HAP-1 (cell line): ENCODE measurements around the gene PTPN9.
"Not testable (repeated sequence)": the region's sequence is repeated elsewhere in the genome, so short reads cannot be mapped to it uniquely, and the experiment has no call there.

ENCODE experiments used
- DNase-seq, 2 experiments: peaks; one replicate each; pipeline ENCODE4 v3.0.0-alpha.2; 2016 to 2020; ENCODE audit warnings: low spot score in 2 of 2
- H3K27me3 ChIP-seq: fragments of 250-450 bp; sonication (Bioruptor Pico); 2 replicates; pipeline ENCODE4 v1.5.1; 2020; ENCODE audit warnings: low read depth, mild to moderate bottlenecking, moderate library complexity
- H3K36me3 ChIP-seq: fragments of 250-450 bp; sonication (Bioruptor Pico); replicated peaks from 2 replicates; pipeline ENCODE4 v1.5.1; 2020; ENCODE audit warnings: mild to moderate bottlenecking
- H3K4me1 ChIP-seq: fragments of 250-450 bp; sonication (Bioruptor Pico); 2 replicates; pipeline ENCODE4 v1.5.1; 2020; ENCODE audit warnings: mild to moderate bottlenecking
- H3K4me3 ChIP-seq: fragments of 250-450 bp; sonication (Bioruptor Pico); 2 replicates; pipeline ENCODE4 v1.5.1; 2020; ENCODE audit warnings: mild to moderate bottlenecking, moderate library complexity
- H3K9me3 ChIP-seq: fragments of 250-450 bp; sonication (Bioruptor Pico); 2 replicates; pipeline ENCODE4 v1.5.1; 2020; ENCODE audit warnings: mild to moderate bottlenecking, moderate library complexity
- in situ Hi-C: fragments of 300-500 bp; cut with MboI; formaldehyde crosslinking; loops from 3 replicates; pipeline ENCODE4 v1.14.3; 2020; ENCODE audit warnings: low sequenced_read_pairs, inconsistent platforms, mixed read lengths

PTPN9 gene

DNA sequence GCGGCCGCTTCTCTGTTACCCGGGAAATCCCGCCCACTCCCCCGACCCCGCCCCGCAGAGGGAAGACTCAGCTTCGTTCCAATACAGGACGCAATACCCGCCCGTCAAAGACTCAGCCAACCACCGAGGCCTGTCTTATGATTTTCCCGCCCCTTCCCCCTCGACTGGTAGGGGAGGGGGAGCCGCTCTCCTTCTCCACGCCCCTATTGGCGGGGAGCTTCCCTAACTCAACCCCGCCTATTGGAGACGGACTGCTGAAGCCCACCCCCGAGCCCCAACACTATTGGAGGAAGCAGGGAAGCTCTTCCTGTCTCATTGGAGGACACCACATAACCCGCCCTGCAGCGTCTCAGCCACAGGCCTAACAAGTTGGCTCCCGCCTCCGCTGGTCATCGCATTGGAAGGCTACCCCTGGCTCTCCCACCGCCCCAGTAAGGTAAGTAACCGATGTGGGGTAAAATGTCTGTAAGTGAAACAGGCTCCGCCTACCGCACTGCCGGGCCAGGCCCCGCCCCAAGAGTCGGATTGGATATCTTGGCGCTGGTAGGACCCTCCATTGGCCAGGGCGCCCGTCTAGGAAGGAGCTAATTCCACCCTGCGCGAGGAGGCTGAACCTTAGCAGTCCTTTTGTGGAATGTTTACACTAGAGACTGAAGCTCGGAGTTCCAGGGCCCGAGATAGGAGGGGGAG lies 127.3 kb downstream of the PTPN9 start, which contains the start of gene SIN3A:
Gene SIN3A, minus strand, starts transcription at position 17 of the 690 bp plus-strand sequence. CDS start 21,315 bp downstream, outside the sequence.
- Histone ChIP-seq H3K36me3 (peaks cover 17% of the 10 kb centered on the region), H3K4me3 (peak within 1 kb of the TSS; percentile 99), H3K27me3 (no peaks in the 10 kb centered on the region; the same call in 1 of the 2 replicates), H3K4me1 (peaks cover 30% of the 10 kb centered on the region), H3K9me3 (no peaks in the 10 kb centered on the region; the same call in 1 of the 2 replicates)
- in situ Hi-C loops: no loop called here
- peak; percentile 100 for DNase-seq

DNA sequence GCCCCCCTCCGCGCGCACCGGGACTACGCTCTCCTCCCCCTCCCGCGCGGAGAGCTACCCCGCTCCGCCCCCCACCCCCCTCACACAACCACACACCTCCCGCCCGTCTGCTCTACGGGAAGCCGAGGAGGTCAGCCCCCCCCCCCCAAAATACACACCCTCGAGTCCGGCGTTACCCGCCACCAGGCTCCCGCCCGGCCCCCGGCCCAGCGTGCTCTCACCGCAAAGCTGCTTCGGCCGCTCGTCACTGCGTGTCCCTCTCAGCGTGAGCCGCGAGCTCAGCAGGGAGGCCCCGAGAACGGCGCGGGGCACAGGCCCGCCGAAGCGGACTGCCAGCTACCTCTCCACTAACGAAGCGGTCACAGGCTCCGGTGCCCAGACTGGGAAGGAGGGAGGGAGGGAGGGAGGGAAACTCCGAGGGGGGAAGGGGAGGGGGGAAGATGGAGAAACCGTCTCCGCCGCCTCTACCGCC lies 127.9 kb downstream of the PTPN9 start:
- Histone ChIP-seq H3K9me3 (no peaks in the 10 kb centered on the region; the same call in 1 of the 2 replicates), H3K27me3 (no peaks in the 10 kb centered on the region; the same call in 1 of the 2 replicates), H3K4me1 (peaks cover 25% of the 10 kb centered on the region), H3K4me3 (peak overlapping the region; percentile 79), H3K36me3 (peaks cover 18% of the 10 kb centered on the region)
- in situ Hi-C loops: no loop called here
- DNase-seq: no peak

DNA sequence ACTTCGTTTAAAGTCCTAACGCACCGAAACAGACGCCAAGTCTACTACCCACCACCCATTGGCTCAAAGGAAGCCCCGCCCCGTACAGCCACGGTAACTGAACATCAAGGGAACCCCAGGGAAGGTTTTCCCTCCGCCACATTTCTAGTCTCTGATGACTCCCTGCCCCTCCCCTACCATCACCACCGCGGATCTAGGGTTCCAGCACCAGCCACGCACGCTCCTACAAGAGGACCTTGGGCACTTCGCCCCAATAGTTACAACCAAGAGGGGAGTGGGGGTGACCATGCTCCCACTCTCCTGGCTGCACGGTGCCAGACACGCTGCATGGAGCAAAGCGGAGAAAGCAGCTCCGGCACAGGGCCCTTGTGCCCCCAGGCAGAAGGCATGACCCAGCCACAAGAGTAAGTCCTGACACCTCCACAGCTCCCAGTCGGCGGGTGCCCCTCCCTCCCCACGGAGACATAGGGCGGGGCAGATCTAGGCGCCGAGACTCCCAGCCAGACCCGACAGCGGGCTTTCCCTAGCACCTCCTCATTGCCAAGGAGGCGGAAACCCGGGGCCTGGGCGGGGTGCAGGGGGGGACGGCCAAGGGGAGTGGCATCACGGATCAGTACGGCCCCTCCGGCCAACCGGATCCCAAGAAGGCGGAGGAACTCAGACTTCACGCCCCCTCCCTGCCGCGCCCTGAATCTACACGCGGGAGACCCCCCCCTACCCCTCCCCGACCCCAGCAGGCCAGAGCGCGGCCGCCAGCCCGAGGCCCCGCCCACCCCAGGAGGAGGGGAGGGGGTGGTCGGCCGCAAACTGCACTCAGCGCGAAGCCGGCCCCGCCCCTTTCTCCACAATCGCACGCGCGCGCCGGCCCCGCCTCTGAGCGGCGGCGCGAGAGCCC lies 128.6 kb downstream of the PTPN9 start:
- H3K4me1 ChIP-seq: peaks cover 24% of the 10 kb centered on the region
- peaks cover 15% of the 10 kb centered on the region for H3K36me3 ChIP-seq
- in situ Hi-C loops: no loop called here
- peak overlapping the region; percentile 79 for H3K4me3 ChIP-seq
- no peaks in the 10 kb centered on the region; the same call in 1 of the 2 replicates for H3K9me3 ChIP-seq
- DNase-seq: peak; percentile 100
- H3K27me3 ChIP-seq: no peaks in the 10 kb centered on the region; the same call in 1 of the 2 replicates

GRCh38 chr15:75449585-75450306 lies 129.4 kb downstream of the PTPN9 start:
- DNase-seq: peak in 1 of 2 experiments; percentile 43
- peak overlapping the region; percentile 79 for H3K4me3 ChIP-seq
- in situ Hi-C loops: no loop called here

GRCh38 chr15:75448171-75448570 lies 130.9 kb downstream of the PTPN9 start:
- H3K36me3 ChIP-seq: peaks cover 23% of the 10 kb centered on the region
- H3K9me3 ChIP-seq, H3K27me3 ChIP-seq, DNase-seq, H3K4me3 ChIP-seq, in situ Hi-C loops: not testable (repeated sequence)
- peaks cover 21% of the 10 kb centered on the region for H3K4me1 ChIP-seq

More at GRCh38 chr15:75449585-75450306, 129.4 kb downstream of the PTPN9 start:
- no peaks in the 10 kb centered on the region; the same call in 1 of the 2 replicates for H3K27me3 ChIP-seq
- H3K4me1 ChIP-seq: peaks cover 24% of the 10 kb centered on the region
- H3K36me3 ChIP-seq: peaks cover 13% of the 10 kb centered on the region
- no peaks in the 10 kb centered on the region; the same call in 1 of the 2 replicates for H3K9me3 ChIP-seq

GRCh38 chr15:75446151-75446550 lies 133.0 kb downstream of the PTPN9 start:
- H3K4me1 ChIP-seq: peaks cover 18% of the 10 kb centered on the region
- in situ Hi-C loops: no loop called here
- DNase-seq: no peak
- no peaks in the 10 kb centered on the region; the same call in 1 of the 2 replicates for H3K27me3 ChIP-seq
- peaks cover 32% of the 10 kb centered on the region for H3K36me3 ChIP-seq
- H3K4me3 ChIP-seq: no peak overlapping the region
- no peaks in the 10 kb centered on the region for H3K9me3 ChIP-seq

- DNase-seq, H3K9me3 ChIP-seq, H3K4me3 ChIP-seq, in situ Hi-C loops, H3K27me3 ChIP-seq: not testable (repeated sequence)
- Histone ChIP-seq H3K4me1 (peaks cover 18% of the 10 kb centered on the region), H3K36me3 (peaks cover 32% of the 10 kb centered on the region)
Measured at GRCh38 chr15:75445324-75445723, 133.8 kb downstream of the PTPN9 start.

- in situ Hi-C loops, DNase-seq, H3K27me3 ChIP-seq, H3K9me3 ChIP-seq, H3K4me1 ChIP-seq, H3K4me3 ChIP-seq: not testable (repeated sequence)
- H3K36me3 ChIP-seq: peaks cover 33% of the 10 kb centered on the region
Measured at GRCh38 chr15:75443972-75444453, 135.1 kb downstream of the PTPN9 start.

- in situ Hi-C loops: no loop called here
- no peaks in the 10 kb centered on the region for H3K9me3 ChIP-seq
- H3K36me3 ChIP-seq: peaks cover 38% of the 10 kb centered on the region
- no peak overlapping the region for H3K4me3 ChIP-seq
- no peaks in the 10 kb centered on the region for H3K27me3 ChIP-seq
- no peak for DNase-seq
- no peaks in the 10 kb centered on the region for H3K4me1 ChIP-seq
Measured at GRCh38 chr15:75437721-75438120, 141.4 kb downstream of the PTPN9 start.

GRCh38 chr15:75436881-75437280 lies 142.2 kb downstream of the PTPN9 start:
- DNase-seq: no peak
- Histone ChIP-seq H3K9me3 (no peaks in the 10 kb centered on the region), H3K36me3 (peaks cover 38% of the 10 kb centered on the region), H3K4me1 (peaks cover 2% of the 10 kb centered on the region), H3K27me3 (no peaks in the 10 kb centered on the region), H3K4me3 (no peak overlapping the region)
- in situ Hi-C loops: no loop called here

GRCh38 chr15:75431682-75432081 lies 147.4 kb downstream of the PTPN9 start:
- in situ Hi-C loops: no loop called here
- Histone ChIP-seq H3K27me3 (no peaks in the 10 kb centered on the region), H3K36me3 (peaks cover 57% of the 10 kb centered on the region), H3K4me1 (peaks cover 10% of the 10 kb centered on the region), H3K9me3 (no peaks in the 10 kb centered on the region), H3K4me3 (no peak overlapping the region)
- DNase-seq: peak in 1 of 2 experiments; percentile 61

GRCh38 chr15:75431270-75431669 lies 147.8 kb downstream of the PTPN9 start:
- Histone ChIP-seq H3K9me3 (no peaks in the 10 kb centered on the region), H3K4me1 (peaks cover 10% of the 10 kb centered on the region), H3K4me3 (no peak overlapping the region), H3K27me3 (no peaks in the 10 kb centered on the region), H3K36me3 (peaks cover 59% of the 10 kb centered on the region)
- no peak for DNase-seq
- in situ Hi-C loops: no loop called here

GRCh38 chr15:75430259-75430658 lies 148.9 kb downstream of the PTPN9 start:
- in situ Hi-C loops: no loop called here
- H3K9me3 ChIP-seq: no peaks in the 10 kb centered on the region
- H3K27me3 ChIP-seq: no peaks in the 10 kb centered on the region
- peaks cover 10% of the 10 kb centered on the region for H3K4me1 ChIP-seq
- DNase-seq: no peak
- H3K4me3 ChIP-seq: no peak overlapping the region
- H3K36me3 ChIP-seq: peaks cover 58% of the 10 kb centered on the region
